ENCODE data around the gene DTNBP1. TPM values are rescaled to one million over a fixed set of nuclear protein-coding genes. Genes with fewer than 3 reads are reported as not detected.

DTNBP1 gene
- total and polyA plus RNA-seq, 2 of the 4 experiments (the other 2 are of a cell fraction), result 4.8 to 18.7 TPM

GRCh38 chr6:15535495-15536197 is 127.2 kb downstream of the DTNBP1 start (continued):
- TF ChIP-seq USF2 (IDR thresholded peaks at IDR 0.05; ENCODE audit: low read depth, low read length), result no peak
- TF ChIP-seq RCOR1 (IDR thresholded peaks at IDR 0.05; ENCODE audit: insufficient replicate concordance, low read length), result no peak
- no peak for TF ChIP-seq MXI1 (IDR thresholded peaks at IDR 0.05; ENCODE audit: borderline replicate concordance, low read depth, low read length)
- TF ChIP-seq RAD21 (IDR thresholded peaks at IDR 0.05; ENCODE audit: low read length), result no peak

- Histone ChIP-seq H3K56ac (ENCODE audit: extremely low read depth, insufficient read depth, low read length) (no peak overlapping the region), H3K9me1 (ENCODE audit: insufficient read depth, low read length) (peaks cover 12% of the 10 kb centered on the region), H4K91ac (ENCODE audit: insufficient read depth, low read depth, low read length) (no peak overlapping the region), H4K20me1 (ENCODE audit: insufficient read depth, low read length) (peaks cover 14% of the 10 kb centered on the region; the same call in 1 of the 2 replicates), H3K23ac (ENCODE audit: low read depth, low read length) (no peak overlapping the region), H3K4me3 (ENCODE audit: insufficient read depth, low read depth, low read length) (no peak overlapping the region), H3K27me3 (ENCODE audit: control insufficient read depth, insufficient read depth, low read length) (no peaks in the 10 kb centered on the region), H3K4me1 (ENCODE audit: control insufficient read depth, insufficient read depth, low read length) (peaks cover 13% of the 10 kb centered on the region), H3K27ac (ENCODE audit: insufficient read depth, low read length) (no peak overlapping the region), H3K4ac (ENCODE audit: low read depth, low read length) (no peak overlapping the region), H2BK120ac (ENCODE audit: low read depth, low read length) (no peak overlapping the region), H4K5ac (ENCODE audit: low read depth, low read length) (no peak overlapping the region), H3K4me2 (ENCODE audit: low read depth, low read length) (no peak overlapping the region), H3K18ac (ENCODE audit: low read depth, low read length) (no peak overlapping the region), H2BK5ac (ENCODE audit: low read depth, low read length, poor library complexity, severe bottlenecking) (no peak overlapping the region), H3K79me1 (ENCODE audit: low read depth in 1 of 2, low read length in 2 of 2) (peaks cover 10 to 15% of the 10 kb centered on the region in 2 experiments; a peak in 3 of 4 replicates), H2AK5ac (ENCODE audit: low read depth, low read length) (no peak overlapping the region), H3K36me3 (ENCODE audit: control insufficient read depth, insufficient read depth, low read length) (peaks cover 4% of the 10 kb centered on the region; the same call in 1 of the 2 replicates), H4K8ac (ENCODE audit: low read depth in 2 of 2, low read length in 2 of 2) (no peak overlapping the region), H3K9ac (ENCODE audit: low read depth, low read length) (no peak overlapping the region), H3K14ac (replicated peaks; ENCODE audit: low read depth, low read length) (no peak overlapping the region; the same call in 1 of the 2 replicates), H2AK9ac (replicated peaks; ENCODE audit: low read depth, low read length, poor library complexity) (no peak overlapping the region), H2BK15ac (ENCODE audit: low read depth, low read length) (no peak overlapping the region), H2AFZ (replicated peaks; ENCODE audit: low read length, poor library complexity) (no peak overlapping the region), H3K9me3 (ENCODE audit: control insufficient read depth, insufficient read depth, low read length) (no peaks in the 10 kb centered on the region), H2BK20ac (ENCODE audit: low read depth, low read length) (no peak overlapping the region)
- no peak for DNase-seq
- ChIA-PET CTCF (no interaction called here), POLR2A (ENCODE audit: unreplicated experiment) (no interaction called here)
- BruUV-seq (replicated peaks), result no TSS peak
- ATAC-seq (ENCODE audit: low read depth), result no peak
- WGBS, 2 experiments (ENCODE audit: extremely low coverage in 2 of 2, insufficient read length in 1 of 2), result no CpG with 5 or more reads among the region's 3 CpGs
- dilution Hi-C loops (cut with HindIII; ENCODE audit: low sequenced_read_pairs, unreplicated experiment), result no loop called here
- intact Hi-C loops (cut with micrococcal nuclease), result no loop called here
- in situ Hi-C loops (cut with MboI; ENCODE audit: low sequenced_read_pairs), result no loop called here
- TF ChIP-seq CTCF (conservative IDR thresholded peaks at IDR 0.05; ENCODE audit: low read depth, low read length), result no peak
- TF ChIP-seq RAD21 (IDR thresholded peaks at IDR 0.05; ENCODE audit: low read length), result no peak
- TF ChIP-seq NFE2L2 (IDR thresholded peaks at IDR 0.05; ENCODE audit: low read depth, low read length), result no peak
- TF ChIP-seq CEBPB (IDR thresholded peaks at IDR 0.05; ENCODE audit: low read depth, low read length), result no peak
- TF ChIP-seq BHLHE40 (IDR thresholded peaks at IDR 0.05; ENCODE audit: low read depth, low read length), result no peak
- no peak for TF ChIP-seq FOS (IDR thresholded peaks at IDR 0.05; ENCODE audit: low read depth, low read length)
- no peak for TF ChIP-seq ELK1 (IDR thresholded peaks at IDR 0.05; ENCODE audit: borderline replicate concordance, low read depth, low read length)
- no peak for TF ChIP-seq MAZ (IDR thresholded peaks at IDR 0.05; ENCODE audit: borderline replicate concordance, low read depth, low read length)
- no peak for TF ChIP-seq CHD1 (IDR thresholded peaks at IDR 0.05; ENCODE audit: low read depth, low read length)
- TF ChIP-seq POLR2A (IDR thresholded peaks at IDR 0.05; ENCODE audit: low read depth, low read length), result no peak
- TF ChIP-seq RFX5 (IDR thresholded peaks at IDR 0.05; ENCODE audit: low read depth, low read length), result no peak
Observed at GRCh38 chr6:15534974-15535373, 127.9 kb downstream of the DTNBP1 start.
